Dendritic cell treated with granulocyte-macrophage colony-stimulating factor and Interleukin-4, amounts not matched to agents 40 ng/mL and 50 ng/mL, for 4 days (primary cell): ENCODE results near the gene DCXR.

Experiments used
- H3K27ac Mint-ChIP-seq: one replicate; pipeline ENCODE4 v1.8.0; 2022; ENCODE audit warnings: mild to moderate bottlenecking, mixed read lengths
- H3K27me3 Mint-ChIP-seq: one replicate; pipeline ENCODE4 v1.8.0; 2022; ENCODE audit warnings: mild to moderate bottlenecking, mixed read lengths
- H3K36me3 Mint-ChIP-seq: one replicate; pipeline ENCODE4 v1.8.0; 2022; ENCODE audit warnings: low read depth, mixed read lengths
- H3K4me1 Mint-ChIP-seq: one replicate; pipeline ENCODE4 v1.8.0; 2022; ENCODE audit warnings: low read depth, mixed read lengths
- H3K4me3 Mint-ChIP-seq: one replicate; pipeline ENCODE4 v1.8.0; 2022; ENCODE audit warnings: mild to moderate bottlenecking, moderate library complexity, mixed read lengths
- H3K9me3 Mint-ChIP-seq: one replicate; pipeline ENCODE4 v1.8.0; 2022; ENCODE audit warnings: mixed read lengths
- intact Hi-C: fragments of 100-400 bp; cut with micrococcal nuclease; formaldehyde crosslinking; loops from one replicate; pipeline ENCODE4 v1.15.0; 2022

DCXR gene

GRCh38 chr17:82015311-82015971 lies 22.1 kb downstream of the DCXR start:
- Mint-ChIP-seq H3K27ac (no peak overlapping the region), H3K27me3 (no peaks in the 10 kb centered on the region), H3K9me3 (no peaks in the 10 kb centered on the region), H3K4me1 (peaks cover 7% of the 10 kb centered on the region), H3K36me3 (peaks cover 82% of the 10 kb centered on the region), H3K4me3 (no peak overlapping the region)
- intact Hi-C loops: no loop called here

GRCh38 chr17:82014971-82015310 lies 22.6 kb downstream of the DCXR start:
- Mint-ChIP-seq H3K4me3 (no peak overlapping the region), H3K4me1 (peaks cover 2% of the 10 kb centered on the region), H3K9me3 (no peaks in the 10 kb centered on the region), H3K36me3 (peaks cover 82% of the 10 kb centered on the region), H3K27ac (no peak overlapping the region), H3K27me3 (no peaks in the 10 kb centered on the region)
- intact Hi-C loops: no loop called here

- Mint-ChIP-seq H3K9me3 (no peaks in the 10 kb centered on the region), H3K4me1 (no peaks in the 10 kb centered on the region), H3K4me3 (no peak overlapping the region), H3K27ac (no peak overlapping the region), H3K27me3 (no peaks in the 10 kb centered on the region), H3K36me3 (peaks cover 86% of the 10 kb centered on the region)
- intact Hi-C loops: no loop called here
These were observed 23.1 kb downstream of the DCXR start for GRCh38 chr17:82014432-82014831.

GRCh38 chr17:82013772-82014321 lies 23.6 kb downstream of the DCXR start:
- H3K27ac Mint-ChIP-seq: no peak overlapping the region
- no peaks in the 10 kb centered on the region for H3K4me1 Mint-ChIP-seq
- no peaks in the 10 kb centered on the region for H3K9me3 Mint-ChIP-seq
- H3K27me3 Mint-ChIP-seq: no peaks in the 10 kb centered on the region
- intact Hi-C loops: no loop called here
- H3K36me3 Mint-ChIP-seq: peaks cover 86% of the 10 kb centered on the region
- H3K4me3 Mint-ChIP-seq: no peak overlapping the region

- Mint-ChIP-seq H3K4me3 (no peak overlapping the region), H3K27me3 (no peaks in the 10 kb centered on the region), H3K27ac (no peak overlapping the region), H3K36me3 (peaks cover 84% of the 10 kb centered on the region), H3K4me1 (no peaks in the 10 kb centered on the region), H3K9me3 (no peaks in the 10 kb centered on the region)
- intact Hi-C loops: no loop called here
These were observed 24.2 kb downstream of the DCXR start for GRCh38 chr17:82013341-82013740.

GRCh38 chr17:82012640-82013295 lies 24.7 kb downstream of the DCXR start:
- Mint-ChIP-seq H3K4me1 (no peaks in the 10 kb centered on the region), H3K4me3 (no peak overlapping the region), H3K27me3 (no peaks in the 10 kb centered on the region), H3K27ac (peak overlapping the region; percentile 20), H3K36me3 (peaks cover 84% of the 10 kb centered on the region), H3K9me3 (no peaks in the 10 kb centered on the region)
- intact Hi-C loops: no loop called here

- Mint-ChIP-seq H3K4me3 (no peak overlapping the region), H3K4me1 (no peaks in the 10 kb centered on the region), H3K27ac (no peak overlapping the region), H3K9me3 (no peaks in the 10 kb centered on the region), H3K36me3 (peaks cover 80% of the 10 kb centered on the region), H3K27me3 (no peaks in the 10 kb centered on the region)
- intact Hi-C loops: no loop called here
These were observed 25.2 kb downstream of the DCXR start for GRCh38 chr17:82012261-82012639.

GRCh38 chr17:82011617-82012187 lies 25.8 kb downstream of the DCXR start:
- H3K4me1 Mint-ChIP-seq: no peaks in the 10 kb centered on the region
- peaks cover 76% of the 10 kb centered on the region for H3K36me3 Mint-ChIP-seq
- H3K27ac Mint-ChIP-seq: no peak overlapping the region
- no peak overlapping the region for H3K4me3 Mint-ChIP-seq
- no peaks in the 10 kb centered on the region for H3K27me3 Mint-ChIP-seq
- H3K9me3 Mint-ChIP-seq: no peaks in the 10 kb centered on the region
- intact Hi-C loops: no loop called here

GRCh38 chr17:82010575-82011525 lies 26.6 kb downstream of the DCXR start:
- intact Hi-C loops: no loop called here
- Mint-ChIP-seq H3K36me3 (peaks cover 76% of the 10 kb centered on the region), H3K27ac (no peak overlapping the region), H3K4me3 (no peak overlapping the region), H3K9me3 (no peaks in the 10 kb centered on the region), H3K4me1 (no peaks in the 10 kb centered on the region), H3K27me3 (no peaks in the 10 kb centered on the region)

GRCh38 chr17:82009413-82009812 lies 28.1 kb downstream of the DCXR start:
- no peaks in the 10 kb centered on the region for H3K27me3 Mint-ChIP-seq
- H3K27ac Mint-ChIP-seq: no peak overlapping the region
- intact Hi-C loops: no loop called here
- H3K4me1 Mint-ChIP-seq: no peaks in the 10 kb centered on the region
- H3K36me3 Mint-ChIP-seq: peaks cover 83% of the 10 kb centered on the region
- H3K9me3 Mint-ChIP-seq: no peaks in the 10 kb centered on the region
- H3K4me3 Mint-ChIP-seq: no peak overlapping the region

GRCh38 chr17:82008941-82009405 lies 28.5 kb downstream of the DCXR start:
- Mint-ChIP-seq H3K36me3 (peaks cover 82% of the 10 kb centered on the region), H3K4me1 (no peaks in the 10 kb centered on the region), H3K4me3 (no peak overlapping the region), H3K27me3 (no peaks in the 10 kb centered on the region), H3K27ac (no peak overlapping the region), H3K9me3 (no peaks in the 10 kb centered on the region)
- intact Hi-C loops: no loop called here

GRCh38 chr17:82008258-82008940 lies 29.1 kb downstream of the DCXR start:
- H3K27me3 Mint-ChIP-seq: no peaks in the 10 kb centered on the region
- intact Hi-C loops: no loop called here
- H3K4me3 Mint-ChIP-seq: no peak overlapping the region
- peaks cover 80% of the 10 kb centered on the region for H3K36me3 Mint-ChIP-seq
- H3K27ac Mint-ChIP-seq: no peak overlapping the region
- H3K4me1 Mint-ChIP-seq: no peaks in the 10 kb centered on the region
- no peaks in the 10 kb centered on the region for H3K9me3 Mint-ChIP-seq

GRCh38 chr17:82007495-82008257 lies 29.8 kb downstream of the DCXR start:
- Mint-ChIP-seq H3K36me3 (peaks cover 79% of the 10 kb centered on the region), H3K4me3 (no peak overlapping the region), H3K27me3 (no peaks in the 10 kb centered on the region), H3K9me3 (no peaks in the 10 kb centered on the region), H3K4me1 (no peaks in the 10 kb centered on the region), H3K27ac (no peak overlapping the region)
- intact Hi-C loops: no loop called here
